MM.1S (cell line): ENCODE results near the gene ANKRD24.
"Not testable (repeated sequence)": the region's sequence is repeated elsewhere in the genome, so short reads cannot be mapped to it uniquely, and the experiment has no call there.

ENCODE experiments used
- DNase-seq: peaks from one replicate; pipeline ENCODE4 v3.0.0-alpha.2; 2015
- H2AFZ ChIP-seq: fragments of 300-600 bp; sonication (generic); 2 replicates; pipeline ENCODE4 v1.6.0; 2016; ENCODE audit warnings: antibody characterized with exemption, low read length
- H3F3A ChIP-seq: fragments of 300-600 bp; sonication (generic); 2 replicates; pipeline ENCODE4 v1.6.1; 2016; ENCODE audit warnings: mild to moderate bottlenecking, antibody characterized with exemption, low read length, moderate library complexity, mixed read lengths; ENCODE audit not compliant: insufficient read depth
- H3K27ac ChIP-seq: fragments of 300-600 bp; sonication (generic); 2 replicates; pipeline ENCODE4 v1.5.1; 2016; ENCODE audit warnings: mild to moderate bottlenecking, low read length
- H3K27me3 ChIP-seq: fragments of 300-600 bp; sonication (generic); replicated peaks from 2 replicates; pipeline ENCODE4 v1.6.0; 2016; ENCODE audit warnings: low read length; ENCODE audit not compliant: insufficient read depth
- H3K36me3 ChIP-seq: fragments of 300-600 bp; sonication (generic); replicated peaks from 2 replicates; pipeline ENCODE4 v1.6.1; 2016; ENCODE audit warnings: mild to moderate bottlenecking, low read length, mixed read lengths; ENCODE audit not compliant: insufficient read depth
- H3K4me1 ChIP-seq: fragments of 300-600 bp; sonication (generic); 2 replicates; pipeline ENCODE4 v1.6.1; 2016; ENCODE audit warnings: low read length, mixed read lengths
- H3K4me2 ChIP-seq: fragments of 300-600 bp; sonication (generic); 2 replicates; pipeline ENCODE4 v1.6.0; 2016; ENCODE audit warnings: low read depth, low read length
- H3K4me3 ChIP-seq: fragments of 300-600 bp; sonication (generic); 2 replicates; pipeline ENCODE4 v1.5.1; 2016; ENCODE audit warnings: low read length, mixed read lengths
- H3K79me2 ChIP-seq: fragments of 300-600 bp; sonication (generic); 2 replicates; pipeline ENCODE4 v1.6.1; 2016; ENCODE audit warnings: mixed run types, low read length, mixed read lengths
- H3K9ac ChIP-seq: fragments of 300-600 bp; sonication (generic); 2 replicates; pipeline ENCODE4 v1.6.1; 2016; ENCODE audit warnings: low read length, mixed read lengths
- H3K9me2 ChIP-seq: fragments of 300-600 bp; sonication (generic); replicated peaks from 2 replicates; pipeline ENCODE4 v1.6.1; 2016; ENCODE audit warnings: mild to moderate bottlenecking, low read length, mixed read lengths; ENCODE audit not compliant: insufficient read depth
- H3K9me3 ChIP-seq: fragments of 300-600 bp; sonication (generic); replicated peaks from 2 replicates; pipeline ENCODE4 v1.6.1; 2016; ENCODE audit warnings: mild to moderate bottlenecking, low read length, mixed read lengths; ENCODE audit not compliant: insufficient read depth
- H4K20me1 ChIP-seq: fragments of 300-600 bp; sonication (generic); 2 replicates; pipeline ENCODE4 v1.6.1; 2016; ENCODE audit warnings: mild to moderate bottlenecking, low read length, moderate library complexity, mixed read lengths; ENCODE audit not compliant: insufficient read depth
- EZH2 ChIP-seq: fragments of 300-600 bp; sonication (generic); optimal IDR thresholded peaks from 2 replicates; pipeline ENCODE3; 2017; ENCODE audit warnings: low read depth, mild to moderate bottlenecking, antibody characterized with exemption, low read length, mixed read lengths
- EZH2phosphoT487 ChIP-seq: fragments of 300-600 bp; sonication (generic); IDR thresholded peaks from 2 replicates; pipeline ENCODE4 v1.6.1; 2018; ENCODE audit warnings: antibody characterized with exemption, low read length
- TF ChIP-seq, protein P1 (sequence below): fragments of 300-600 bp; sonication (generic); IDR thresholded peaks from 2 replicates; pipeline ENCODE4 v1.5.1; 2016; ENCODE audit warnings: antibody characterized with exemption, low read length, mixed read lengths

Gene ANKRD24

GRCh38 chr19:4216846-4217245, 34.4 kb downstream of the ANKRD24 start:
- no peak overlapping the region for H3K4me2 ChIP-seq
- H3K9me2 ChIP-seq = no peaks in the 10 kb centered on the region
- no peak overlapping the region for H3K9ac ChIP-seq
- peaks cover 84% of the 10 kb centered on the region for H3K27me3 ChIP-seq
- H3K36me3 ChIP-seq = no peaks in the 10 kb centered on the region
- H3F3A ChIP-seq = no peaks in the 10 kb centered on the region
- H2AFZ ChIP-seq = no peak overlapping the region
- H3K9me3 ChIP-seq = no peaks in the 10 kb centered on the region
- no peak overlapping the region for H3K4me3 ChIP-seq
- H3K4me1 ChIP-seq = no peaks in the 10 kb centered on the region
- DNase-seq = no peak
- no peaks in the 10 kb centered on the region for H3K79me2 ChIP-seq
- TF ChIP-seq, protein P1, sequence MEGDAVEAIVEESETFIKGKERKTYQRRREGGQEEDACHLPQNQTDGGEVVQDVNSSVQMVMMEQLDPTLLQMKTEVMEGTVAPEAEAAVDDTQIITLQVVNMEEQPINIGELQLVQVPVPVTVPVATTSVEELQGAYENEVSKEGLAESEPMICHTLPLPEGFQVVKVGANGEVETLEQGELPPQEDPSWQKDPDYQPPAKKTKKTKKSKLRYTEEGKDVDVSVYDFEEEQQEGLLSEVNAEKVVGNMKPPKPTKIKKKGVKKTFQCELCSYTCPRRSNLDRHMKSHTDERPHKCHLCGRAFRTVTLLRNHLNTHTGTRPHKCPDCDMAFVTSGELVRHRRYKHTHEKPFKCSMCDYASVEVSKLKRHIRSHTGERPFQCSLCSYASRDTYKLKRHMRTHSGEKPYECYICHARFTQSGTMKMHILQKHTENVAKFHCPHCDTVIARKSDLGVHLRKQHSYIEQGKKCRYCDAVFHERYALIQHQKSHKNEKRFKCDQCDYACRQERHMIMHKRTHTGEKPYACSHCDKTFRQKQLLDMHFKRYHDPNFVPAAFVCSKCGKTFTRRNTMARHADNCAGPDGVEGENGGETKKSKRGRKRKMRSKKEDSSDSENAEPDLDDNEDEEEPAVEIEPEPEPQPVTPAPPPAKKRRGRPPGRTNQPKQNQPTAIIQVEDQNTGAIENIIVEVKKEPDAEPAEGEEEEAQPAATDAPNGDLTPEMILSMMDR = no peak
- TF ChIP-seq EZH2phosphoT487 = no peak
- no peak for TF ChIP-seq EZH2
- no peak overlapping the region for H3K27ac ChIP-seq
- no peaks in the 10 kb centered on the region for H4K20me1 ChIP-seq

DNA sequence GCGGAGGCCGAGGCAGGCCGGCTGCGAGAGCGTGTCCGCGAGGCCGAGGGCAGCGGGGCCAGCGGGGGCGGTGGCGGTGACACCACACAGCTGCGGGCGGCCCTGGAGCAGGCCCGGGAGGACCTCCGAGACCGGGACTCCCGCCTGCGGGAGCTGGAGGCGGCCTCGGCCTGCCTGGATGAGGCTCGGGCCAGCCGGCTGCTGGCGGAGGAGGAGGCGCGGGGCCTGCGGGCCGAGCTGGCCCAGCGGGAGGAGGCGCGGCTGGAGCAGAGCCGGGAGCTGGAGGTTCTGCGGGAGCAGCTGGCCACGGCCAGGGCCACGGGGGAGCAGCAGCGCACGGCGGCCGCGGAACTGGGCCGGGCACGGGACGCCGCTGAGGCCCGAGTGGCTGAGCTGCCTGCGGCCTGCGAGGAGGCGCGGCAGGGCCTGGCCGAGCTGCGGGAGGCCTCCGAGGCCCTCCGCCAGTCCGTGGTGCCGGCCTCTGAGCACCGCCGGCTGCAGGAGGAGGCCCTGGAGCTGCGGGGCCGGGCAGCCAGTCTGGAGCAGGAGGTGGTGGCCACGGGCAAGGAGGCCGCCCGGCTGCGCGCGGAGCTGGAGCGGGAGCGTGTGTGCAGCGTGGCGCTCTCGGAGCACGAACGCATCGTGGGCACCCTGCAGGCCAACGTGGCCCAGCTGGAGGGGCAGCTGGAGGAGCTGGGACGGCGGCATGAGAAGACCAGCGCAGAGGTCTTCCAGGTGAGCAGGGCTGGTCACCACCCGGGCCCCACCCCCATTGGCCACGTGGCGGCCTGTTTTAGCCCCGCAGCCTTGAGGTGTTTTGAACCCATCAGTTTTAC, 35.2 kb downstream of the ANKRD24 start:
- no peak overlapping the region for H3K4me3 ChIP-seq
- TF ChIP-seq EZH2 (no peak), EZH2phosphoT487 (no peak)
- TF ChIP-seq, protein P1 = no peak

GRCh38 chr19:4218523-4218922, 36.0 kb downstream of the ANKRD24 start:
- peaks cover 79% of the 10 kb centered on the region for H3K27me3 ChIP-seq
- not testable (repeated sequence) for H4K20me1 ChIP-seq, H3K79me2 ChIP-seq, DNase-seq, H2AFZ ChIP-seq, H3K9me3 ChIP-seq, H3K27ac ChIP-seq, H3K4me2 ChIP-seq, H3F3A ChIP-seq, H3K9me2 ChIP-seq, H3K4me3 ChIP-seq, H3K9ac ChIP-seq, H3K4me1 ChIP-seq, H3K36me3 ChIP-seq

More for the DNA sequence above, 35.2 kb downstream of the ANKRD24 start:
- no peaks in the 10 kb centered on the region for H3K9me2 ChIP-seq
- no peak overlapping the region for H3K4me2 ChIP-seq
- H3K9ac ChIP-seq = no peak overlapping the region
- H4K20me1 ChIP-seq = no peaks in the 10 kb centered on the region
- no peaks in the 10 kb centered on the region for H3K9me3 ChIP-seq
- no peaks in the 10 kb centered on the region for H3K4me1 ChIP-seq
- H3K79me2 ChIP-seq = no peaks in the 10 kb centered on the region
- H3K27ac ChIP-seq = no peak overlapping the region
- no peaks in the 10 kb centered on the region for H3F3A ChIP-seq
- H2AFZ ChIP-seq = no peak overlapping the region
- H3K27me3 ChIP-seq = peaks cover 83% of the 10 kb centered on the region
- H3K36me3 ChIP-seq = no peaks in the 10 kb centered on the region
- DNase-seq = no peak

GRCh38 chr19:4220188-4220587, 37.7 kb downstream of the ANKRD24 start:
- H2AFZ ChIP-seq = no peak overlapping the region
- H3F3A ChIP-seq = no peaks in the 10 kb centered on the region
- DNase-seq = no peak
- no peak overlapping the region for H3K4me2 ChIP-seq
- H3K36me3 ChIP-seq = no peaks in the 10 kb centered on the region
- no peaks in the 10 kb centered on the region for H3K79me2 ChIP-seq
- H4K20me1 ChIP-seq = no peaks in the 10 kb centered on the region
- H3K9me2 ChIP-seq = no peaks in the 10 kb centered on the region
- H3K9ac ChIP-seq = no peak overlapping the region
- H3K4me1 ChIP-seq = no peaks in the 10 kb centered on the region
- H3K27ac ChIP-seq = no peak overlapping the region
- H3K4me3 ChIP-seq = no peak overlapping the region
- peaks cover 77% of the 10 kb centered on the region for H3K27me3 ChIP-seq
- no peaks in the 10 kb centered on the region for H3K9me3 ChIP-seq
- no peak for TF ChIP-seq EZH2phosphoT487
- no peak for TF ChIP-seq EZH2
- TF ChIP-seq, protein P1 = no peak
